Right atrium auricular region (tissue), 2 donors: ENCODE measurements around the gene GABARAP. TPM values are rescaled to one million over a fixed set of nuclear protein-coding genes. Genes with fewer than 3 reads are reported as not detected.
A peak's percentile ranks its signal among the peaks of the same experiment; 100 is the strongest.

Source experiments
- DNase-seq: peaks from one replicate; pipeline ENCODE4 v3.0.0-alpha.2; 2019; ENCODE audit warnings: low spot score
- H3K27ac ChIP-seq, 2 donors: fragments of 200-600 bp; sonication (generic); 1 replicate in 1 of 2; 2 replicates in 1 of 2; pipeline ENCODE4 v1.5.1; 2016 to 2019
- H3K27me3 ChIP-seq, 2 donors: fragments of 200-600 bp; sonication (generic); one replicate each; pipeline versions ENCODE4 v1.5.1 to v1.6.0; 2017 to 2019
- H3K36me3 ChIP-seq: fragments of 200-600 bp; sonication (generic); one replicate; pipeline ENCODE4 v1.5.1; 2016
- H3K4me1 ChIP-seq, 2 donors: fragments of 200-600 bp; sonication (generic); one replicate each; pipeline versions ENCODE4 v1.5.1 to v1.6.0; 2017 to 2019
- H3K4me3 ChIP-seq, 2 donors: fragments of 200-600 bp; sonication (generic); 1 replicate in 1 of 2; 2 replicates in 1 of 2; pipeline ENCODE4 v1.5.1; 2017 to 2019; ENCODE audit warnings: mild to moderate bottlenecking in 1 of 2, moderate library complexity in 1 of 2
- H3K9me3 ChIP-seq, 2 donors: fragments of 200-600 bp; sonication (generic); one replicate each; pipeline ENCODE4 v1.5.1; 2019
- CTCF ChIP-seq, 2 donors: fragments of 200-600 bp; sonication (generic); IDR thresholded peaks; one replicate each; pipeline ENCODE4 v1.5.1; 2019; ENCODE audit warnings: antibody characterized with exemption in 2 of 2
- total RNA-seq, 2 donors: library from RNA; depleted of rRNA; stranded (reverse); fragments of >200 nt; gene quantifications; one replicate each; pipeline ENCODE4 v1.1.0, GENCODE V29; 2016

The GABARAP gene
- total RNA-seq, 2 donors from 2014 or later = 226 to 469 TPM

GRCh38 chr17:7280519-7281073, 38.3 kb upstream of the GABARAP start:
- peaks cover 0 to 36% of the 10 kb centered on the region in 2 donors for H3K4me1 ChIP-seq

GRCh38 chr17:7279448-7279847, 37.2 kb upstream of the GABARAP start:
- H3K4me1 ChIP-seq = peaks cover 0 to 36% of the 10 kb centered on the region in 2 donors
- no peak overlapping the region for H3K4me3 ChIP-seq
- H3K27me3 ChIP-seq = no peaks in the 10 kb centered on the region
- H3K36me3 ChIP-seq = peaks cover 8% of the 10 kb centered on the region
- TF ChIP-seq CTCF (IDR thresholded peaks at IDR 0.05) = no peak
- no peak for DNase-seq
- no peaks in the 10 kb centered on the region for H3K9me3 ChIP-seq
- H3K27ac ChIP-seq = no peak overlapping the region

More at GRCh38 chr17:7280519-7281073, 38.3 kb upstream of the GABARAP start:
- Histone ChIP-seq H3K36me3 (peaks cover 20% of the 10 kb centered on the region), H3K27ac (peak overlapping the region; percentile 91 to 93), H3K27me3 (no peaks in the 10 kb centered on the region), H3K9me3 (no peaks in the 10 kb centered on the region), H3K4me3 (peak overlapping the region; percentile 60 to 72)
- peak; percentile 87 for DNase-seq
- TF ChIP-seq CTCF (IDR thresholded peaks at IDR 0.05) = peak; percentile 89 to 98

GRCh38 chr17:7266784-7267183, 24.5 kb upstream of the GABARAP start:
- DNase-seq = no peak
- H3K4me1 ChIP-seq = peaks cover 0 to 16% of the 10 kb centered on the region in 2 donors
- no peak overlapping the region for H3K27ac ChIP-seq
- no peak for TF ChIP-seq CTCF (IDR thresholded peaks at IDR 0.05)
- peaks cover 11 to 25% of the 10 kb centered on the region in 2 donors for H3K27me3 ChIP-seq
- no peaks in the 10 kb centered on the region for H3K9me3 ChIP-seq
- H3K36me3 ChIP-seq = no peaks in the 10 kb centered on the region
- no peak overlapping the region for H3K4me3 ChIP-seq

GRCh38 chr17:7263801-7264078, 21.5 kb upstream of the GABARAP start:
- Histone ChIP-seq H3K4me1 (peaks cover 0 to 30% of the 10 kb centered on the region in 2 donors), H3K27me3 (peaks cover 11 to 34% of the 10 kb centered on the region in 2 donors)

GRCh38 chr17:7262935-7263800, 20.9 kb upstream of the GABARAP start:
- Histone ChIP-seq H3K36me3 (peaks cover 10% of the 10 kb centered on the region), H3K4me3 (peak overlapping the region; percentile 2 to 28), H3K9me3 (no peaks in the 10 kb centered on the region), H3K4me1 (peaks cover 0 to 30% of the 10 kb centered on the region in 2 donors), H3K27me3 (peaks cover 11 to 34% of the 10 kb centered on the region in 2 donors), H3K27ac (no peak overlapping the region)
- DNase-seq = no peak
- TF ChIP-seq CTCF (IDR thresholded peaks at IDR 0.05) = no peak

More at GRCh38 chr17:7263801-7264078, 21.5 kb upstream of the GABARAP start:
- Histone ChIP-seq H3K4me3 (peak overlapping the region in 1 of 2 donors; percentile 28), H3K27ac (no peak overlapping the region), H3K9me3 (no peaks in the 10 kb centered on the region), H3K36me3 (peaks cover 6% of the 10 kb centered on the region)
- no peak for TF ChIP-seq CTCF (IDR thresholded peaks at IDR 0.05)
- DNase-seq = no peak
